Measurements from ENCODE around the gene ANGPT4. TPM values are rescaled to one million over a fixed set of nuclear protein-coding genes. Genes with fewer than 3 reads are reported as not detected.

The ANGPT4 gene
- polyA plus RNA-seq, 4 donors, result 0.01 to 0.70 TPM; not detected in 2

DNA sequence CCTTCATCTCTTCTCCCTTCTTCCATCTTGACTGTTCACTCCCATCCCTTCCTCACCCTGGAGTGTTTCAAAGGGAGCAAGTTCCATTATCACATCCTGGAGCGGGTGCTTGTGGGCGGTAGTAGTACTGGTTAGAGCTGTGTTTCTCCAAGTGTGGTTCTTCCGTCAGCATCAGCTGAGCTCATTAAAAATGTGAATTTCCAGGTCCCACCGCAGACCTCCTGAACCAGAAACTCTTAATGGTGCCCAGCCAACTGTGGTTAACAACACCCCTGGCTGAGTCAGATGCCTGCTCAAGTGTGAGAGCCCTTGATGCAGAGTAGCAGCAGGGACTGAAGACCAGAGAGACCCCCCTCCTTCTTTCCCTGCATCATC is 24.4 kb downstream of the ANGPT4 start:
- Histone ChIP-seq H3K27me3 (ENCODE audit: control insufficient read depth in 3 of 3, insufficient read depth in 3 of 3, low read length in 3 of 3) (peaks cover 0 to 8% (median 0%) of the 10 kb centered on the region in 3 donors), H3K4me3 (ENCODE audit: low read depth in 1 of 3, low read length in 3 of 3) (no peak overlapping the region), H3K27ac (ENCODE audit: low read depth in 1 of 3, low read length in 2 of 3) (no peak overlapping the region), H3K4me1 (ENCODE audit: control insufficient read depth in 3 of 3, insufficient read depth in 2 of 3, low read depth in 1 of 3, low read length in 2 of 3) (no peaks in the 10 kb centered on the region), H3K9me3 (ENCODE audit: control insufficient read depth in 2 of 2, insufficient read depth in 1 of 2, low read depth in 1 of 2, low read length in 1 of 2) (peaks cover 0 to 2% of the 10 kb centered on the region in 2 donors), H3K36me3 (ENCODE audit: control insufficient read depth in 3 of 3, insufficient read depth in 2 of 3, low read depth in 1 of 3, low read length in 3 of 3) (no peaks in the 10 kb centered on the region)
- DNase-seq (no peak), FAIRE-seq (no peak)
- WGBS, 3 donors, result 79 to 88% (median 83%) methylated on average over 4 of the region's 4 CpGs

DNA sequence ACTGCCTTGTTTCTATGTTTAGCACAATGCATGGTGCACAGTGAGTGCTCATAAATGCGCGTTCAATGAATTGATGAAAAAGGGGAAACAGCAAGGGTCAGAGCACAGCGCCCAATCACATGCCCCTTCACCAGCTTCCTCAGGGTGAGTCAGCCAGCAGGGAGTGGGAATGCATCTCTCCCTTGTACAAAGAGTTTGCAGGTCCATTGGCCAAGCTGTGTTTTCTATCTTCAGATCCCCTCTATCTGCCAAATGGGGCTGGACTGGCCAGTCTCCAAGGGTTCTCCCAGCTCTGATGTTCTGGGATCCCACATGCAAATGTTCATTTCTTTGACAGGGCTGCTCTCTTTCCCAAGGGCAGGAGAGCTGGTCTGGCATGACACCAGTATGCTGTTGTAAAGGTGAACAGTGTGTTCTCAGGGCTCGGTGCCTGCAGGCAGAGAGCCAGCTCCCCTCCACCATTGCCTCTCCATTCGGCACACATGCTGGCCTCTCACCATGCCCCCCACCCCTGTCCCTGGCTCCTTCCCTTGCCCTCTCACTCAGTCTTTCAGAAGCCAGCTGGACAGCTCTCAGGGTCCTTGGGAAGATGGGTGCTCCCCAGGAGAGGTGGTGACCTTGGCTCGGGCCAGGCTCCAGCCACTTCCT is 25.0 kb downstream of the ANGPT4 start:
- no peaks in the 10 kb centered on the region for H3K36me3 ChIP-seq (ENCODE audit: control insufficient read depth in 3 of 3, insufficient read depth in 2 of 3, low read depth in 1 of 3, low read length in 3 of 3)
- no peaks in the 10 kb centered on the region for H3K9me3 ChIP-seq (ENCODE audit: control insufficient read depth in 2 of 2, insufficient read depth in 1 of 2, low read depth in 1 of 2, low read length in 1 of 2)
- DNase-seq, result no peak
- WGBS, 3 donors, result 63 to 66% (median 65%) methylated on average over 6 of the region's 6 CpGs
- no peaks in the 10 kb centered on the region for H3K4me1 ChIP-seq (ENCODE audit: control insufficient read depth in 3 of 3, insufficient read depth in 2 of 3, low read depth in 1 of 3, low read length in 2 of 3)
- peaks cover 0 to 8% (median 0%) of the 10 kb centered on the region in 3 donors for H3K27me3 ChIP-seq (ENCODE audit: control insufficient read depth in 3 of 3, insufficient read depth in 3 of 3, low read length in 3 of 3)
- no peak for FAIRE-seq
- no peak overlapping the region for H3K4me3 ChIP-seq (ENCODE audit: low read depth in 1 of 3, low read length in 3 of 3)
- H3K27ac ChIP-seq (ENCODE audit: low read depth in 1 of 3, low read length in 2 of 3), result no peak overlapping the region

DNA sequence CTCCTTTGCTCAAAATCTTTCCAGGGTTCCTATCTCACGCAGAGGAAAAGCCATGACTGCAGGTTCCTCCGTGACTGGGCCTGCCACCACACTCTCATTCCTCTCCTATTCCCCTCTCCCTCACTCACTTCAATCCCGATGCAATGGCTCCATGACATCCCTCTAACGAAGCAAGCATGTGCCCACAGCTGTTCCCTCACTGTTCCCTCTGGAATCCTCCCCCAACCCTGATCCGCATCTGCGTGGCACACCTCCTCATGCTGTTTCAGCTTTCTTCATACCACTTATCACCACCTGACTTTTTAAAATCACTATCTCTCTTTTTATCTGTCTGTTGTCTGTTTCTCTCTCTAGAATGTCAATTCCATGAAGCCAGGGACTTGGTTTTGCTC is 25.5 kb downstream of the ANGPT4 start:
- Histone ChIP-seq H3K27ac (ENCODE audit: low read depth in 1 of 3, low read length in 2 of 3) (no peak overlapping the region), H3K4me3 (ENCODE audit: low read depth in 1 of 3, low read length in 3 of 3) (no peak overlapping the region), H3K27me3 (ENCODE audit: control insufficient read depth in 3 of 3, insufficient read depth in 3 of 3, low read length in 3 of 3) (peaks cover 0 to 8% (median 0%) of the 10 kb centered on the region in 3 donors), H3K4me1 (ENCODE audit: control insufficient read depth in 3 of 3, insufficient read depth in 2 of 3, low read depth in 1 of 3, low read length in 2 of 3) (no peaks in the 10 kb centered on the region), H3K9me3 (ENCODE audit: control insufficient read depth in 2 of 2, insufficient read depth in 1 of 2, low read depth in 1 of 2, low read length in 1 of 2) (no peaks in the 10 kb centered on the region), H3K36me3 (ENCODE audit: control insufficient read depth in 3 of 3, insufficient read depth in 2 of 3, low read depth in 1 of 3, low read length in 3 of 3) (no peaks in the 10 kb centered on the region)
- FAIRE-seq, result no peak
- DNase-seq, result no peak
- WGBS, 3 donors, result 77 to 80% (median 78%) methylated on average over 6 of the region's 6 CpGs

DNA sequence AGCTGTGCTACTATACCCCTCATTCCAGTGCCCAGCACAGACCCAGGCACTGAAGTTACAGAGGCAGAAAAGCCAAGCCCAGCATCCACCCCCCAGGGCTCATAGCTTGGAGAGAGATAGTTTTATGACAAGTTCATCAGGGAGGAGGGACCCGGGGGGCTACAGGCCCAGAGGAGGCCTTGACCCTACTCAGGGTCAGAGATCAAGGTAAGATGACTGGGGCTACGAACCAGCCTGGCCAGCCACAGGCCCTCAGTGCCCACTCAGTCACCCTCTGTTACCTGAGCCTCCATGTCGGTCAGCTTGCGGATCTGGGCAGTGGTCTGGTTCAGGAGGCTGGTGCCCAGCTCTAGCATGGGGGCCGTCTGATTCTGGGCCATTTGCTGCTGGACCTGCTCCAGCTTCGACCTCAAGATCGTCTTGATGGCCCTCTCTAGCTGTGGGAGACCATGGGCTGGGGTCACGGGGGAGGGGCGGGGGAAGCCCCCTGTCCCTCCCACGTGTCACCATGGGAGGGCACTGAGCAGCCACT is 26.1 kb downstream of the ANGPT4 start:
- H3K4me1 ChIP-seq (ENCODE audit: control insufficient read depth in 3 of 3, insufficient read depth in 2 of 3, low read depth in 1 of 3, low read length in 2 of 3), result no peaks in the 10 kb centered on the region
- WGBS, 3 donors, result 66 to 75% (median 74%) methylated on average over 10 of the region's 10 CpGs
- H3K9me3 ChIP-seq (ENCODE audit: control insufficient read depth in 2 of 2, insufficient read depth in 1 of 2, low read depth in 1 of 2, low read length in 1 of 2), result no peaks in the 10 kb centered on the region
- H3K4me3 ChIP-seq (ENCODE audit: low read depth in 1 of 3, low read length in 3 of 3), result no peak overlapping the region
- no peak overlapping the region for H3K27ac ChIP-seq (ENCODE audit: low read depth in 1 of 3, low read length in 2 of 3)
- H3K36me3 ChIP-seq (ENCODE audit: control insufficient read depth in 3 of 3, insufficient read depth in 2 of 3, low read depth in 1 of 3, low read length in 3 of 3), result no peaks in the 10 kb centered on the region
- peaks cover 0 to 8% (median 0%) of the 10 kb centered on the region in 3 donors for H3K27me3 ChIP-seq (ENCODE audit: control insufficient read depth in 3 of 3, insufficient read depth in 3 of 3, low read length in 3 of 3)
- DNase-seq, result no peak
- FAIRE-seq, result no peak

DNA sequence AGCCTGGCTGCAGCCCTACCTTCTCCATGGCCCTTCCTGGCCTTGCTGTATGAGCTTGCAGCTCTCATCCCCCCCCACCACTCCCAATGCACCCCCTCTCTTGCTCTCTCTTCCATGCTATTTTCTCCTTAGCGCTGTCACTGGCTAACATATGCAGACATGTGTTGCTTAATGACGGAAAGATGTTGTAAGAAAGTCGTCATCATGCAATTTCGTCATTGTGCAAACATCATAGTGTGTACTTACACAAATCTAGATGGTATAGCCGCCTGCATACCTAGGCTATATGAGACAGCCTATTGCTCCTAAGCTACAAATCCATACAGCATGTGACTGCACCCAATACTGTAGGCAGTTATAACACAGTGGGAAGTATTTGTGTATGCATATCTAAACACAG is 27.0 kb downstream of the ANGPT4 start:
- Histone ChIP-seq H3K36me3 (ENCODE audit: control insufficient read depth in 3 of 3, insufficient read depth in 2 of 3, low read depth in 1 of 3, low read length in 3 of 3) (no peaks in the 10 kb centered on the region), H3K4me1 (ENCODE audit: control insufficient read depth in 3 of 3, insufficient read depth in 2 of 3, low read depth in 1 of 3, low read length in 2 of 3) (no peaks in the 10 kb centered on the region), H3K9me3 (ENCODE audit: control insufficient read depth in 2 of 2, insufficient read depth in 1 of 2, low read depth in 1 of 2, low read length in 1 of 2) (no peaks in the 10 kb centered on the region), H3K27ac (ENCODE audit: low read depth in 1 of 3, low read length in 2 of 3) (no peak overlapping the region), H3K27me3 (ENCODE audit: control insufficient read depth in 3 of 3, insufficient read depth in 3 of 3, low read length in 3 of 3) (peaks cover 0 to 11% (median 3%) of the 10 kb centered on the region in 3 donors), H3K4me3 (ENCODE audit: low read depth in 1 of 3, low read length in 3 of 3) (no peak overlapping the region)
- FAIRE-seq, result no peak
- WGBS, 3 donors, result 82 to 86% (median 86%) methylated on average over 5 of the region's 5 CpGs
- no peak for DNase-seq

DNA sequence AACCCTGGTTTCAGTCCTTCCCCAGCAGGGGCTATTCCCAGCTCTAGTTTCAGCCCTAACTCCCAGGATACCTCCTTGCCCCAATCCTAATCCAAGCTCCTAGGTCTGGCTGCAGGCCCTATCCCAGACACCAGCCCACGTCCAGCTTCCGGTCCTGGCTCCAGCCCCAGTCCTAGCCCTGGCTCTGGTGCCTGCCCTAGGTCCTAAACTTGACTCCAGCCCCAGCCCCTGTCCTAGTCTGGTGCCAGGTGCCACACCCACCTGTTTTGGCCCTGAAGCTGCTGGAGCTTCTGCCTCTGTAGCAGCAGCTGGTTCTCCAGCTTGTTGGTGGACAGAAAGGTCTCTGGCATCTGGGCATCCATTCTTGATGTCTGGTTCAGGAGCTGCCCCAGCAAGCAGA is 28.1 kb downstream of the ANGPT4 start:
- WGBS, 3 donors, result 65 to 87% (median 85%) methylated on average over 2 of the region's 2 CpGs
- Histone ChIP-seq H3K36me3 (ENCODE audit: control insufficient read depth in 3 of 3, insufficient read depth in 2 of 3, low read depth in 1 of 3, low read length in 3 of 3) (no peaks in the 10 kb centered on the region), H3K9me3 (ENCODE audit: control insufficient read depth in 2 of 2, insufficient read depth in 1 of 2, low read depth in 1 of 2, low read length in 1 of 2) (no peaks in the 10 kb centered on the region), H3K4me3 (ENCODE audit: low read depth in 1 of 3, low read length in 3 of 3) (no peak overlapping the region), H3K27ac (ENCODE audit: low read depth in 1 of 3, low read length in 2 of 3) (no peak overlapping the region), H3K27me3 (ENCODE audit: control insufficient read depth in 3 of 3, insufficient read depth in 3 of 3, low read length in 3 of 3) (peaks cover 0 to 11% (median 8%) of the 10 kb centered on the region in 3 donors), H3K4me1 (ENCODE audit: control insufficient read depth in 3 of 3, insufficient read depth in 2 of 3, low read depth in 1 of 3, low read length in 2 of 3) (no peaks in the 10 kb centered on the region)
- DNase-seq, result no peak
- no peak for FAIRE-seq

DNA sequence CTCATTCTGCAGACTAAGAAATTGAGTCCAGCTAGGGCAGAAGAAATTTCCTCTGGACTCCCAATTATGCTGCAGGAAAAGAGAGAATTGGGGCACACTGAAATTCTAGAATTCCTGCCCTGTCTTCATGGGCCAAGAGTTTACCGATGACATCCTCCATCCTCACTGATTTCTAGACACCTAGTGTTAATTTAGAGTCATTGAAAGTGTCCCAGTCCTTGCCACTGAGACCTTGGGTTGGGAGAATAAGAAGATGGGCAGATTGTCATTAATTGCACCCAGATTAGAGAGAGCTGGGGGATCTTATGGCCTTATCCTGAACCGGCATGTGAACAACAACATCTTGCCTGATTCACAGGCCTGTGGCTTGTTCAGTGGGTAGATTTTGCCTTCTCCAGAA is 29.0 kb downstream of the ANGPT4 start:
- WGBS, 3 donors, result 88 to 92% (median 90%) methylated on average over 2 of the region's 2 CpGs
- Histone ChIP-seq H3K9me3 (ENCODE audit: control insufficient read depth in 2 of 2, insufficient read depth in 1 of 2, low read depth in 1 of 2, low read length in 1 of 2) (no peaks in the 10 kb centered on the region), H3K36me3 (ENCODE audit: control insufficient read depth in 3 of 3, insufficient read depth in 2 of 3, low read depth in 1 of 3, low read length in 3 of 3) (no peaks in the 10 kb centered on the region), H3K4me3 (ENCODE audit: low read depth in 1 of 3, low read length in 3 of 3) (no peak overlapping the region), H3K27ac (ENCODE audit: low read depth in 1 of 3, low read length in 2 of 3) (no peak overlapping the region), H3K27me3 (ENCODE audit: control insufficient read depth in 3 of 3, insufficient read depth in 3 of 3, low read length in 3 of 3) (peaks cover 0 to 11% (median 8%) of the 10 kb centered on the region in 3 donors), H3K4me1 (ENCODE audit: control insufficient read depth in 3 of 3, insufficient read depth in 2 of 3, low read depth in 1 of 3, low read length in 2 of 3) (no peaks in the 10 kb centered on the region)
- DNase-seq, result no peak
- no peak for FAIRE-seq

DNA sequence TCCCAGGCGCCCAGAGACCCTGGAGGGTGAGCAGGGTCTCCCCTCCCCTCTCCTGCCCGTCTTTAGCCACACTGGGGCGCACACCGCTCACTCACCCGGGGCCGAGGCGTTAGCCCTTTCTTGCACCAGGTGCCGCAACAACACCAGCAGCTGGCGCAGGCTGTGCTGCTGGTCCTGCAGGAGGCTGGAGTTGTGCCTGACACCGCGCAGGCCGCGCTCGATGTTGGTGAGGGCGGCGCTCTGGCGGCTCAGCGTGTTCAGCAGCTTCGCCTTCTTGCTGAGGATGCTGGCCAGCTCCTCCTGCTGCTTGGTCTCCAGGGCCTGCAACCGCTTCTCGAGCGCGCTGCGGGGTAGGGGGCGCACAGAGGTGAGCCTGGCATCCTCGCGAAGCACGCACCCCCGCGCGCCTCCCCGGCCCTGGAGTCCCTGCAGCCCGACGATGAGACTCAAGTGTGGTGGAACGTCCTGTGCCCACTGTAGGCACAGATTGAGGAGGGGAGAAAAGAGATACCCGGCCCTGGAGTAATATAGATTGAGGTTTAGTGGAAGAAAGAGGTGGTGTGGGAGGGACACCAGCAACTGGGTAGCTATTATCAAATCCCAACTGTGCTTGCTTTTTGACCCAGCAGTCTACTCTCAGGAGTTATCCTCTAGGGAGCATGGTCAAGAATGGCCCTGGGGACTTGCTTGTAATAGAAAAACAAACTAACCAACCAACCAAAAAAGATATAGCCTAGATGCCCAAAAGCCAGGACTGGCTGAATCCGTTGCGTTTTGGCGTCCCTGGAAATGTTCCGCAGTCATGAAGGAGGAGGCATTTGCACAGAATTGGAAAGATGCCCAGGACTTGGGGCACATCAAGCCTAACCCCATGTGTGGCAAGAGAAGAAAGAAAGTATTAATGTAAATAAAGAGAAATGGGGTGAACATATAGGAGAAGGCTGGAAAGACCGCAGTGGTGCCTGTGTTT is 30.9 kb downstream of the ANGPT4 start:
- peak; percentile 42 to 46 for DNase-seq
- no peaks in the 10 kb centered on the region for H3K9me3 ChIP-seq (ENCODE audit: control insufficient read depth in 2 of 2, insufficient read depth in 1 of 2, low read depth in 1 of 2, low read length in 1 of 2)
- 13 to 17% (median 14%) methylated on average over 40 to 41 of the region's 41 CpGs for WGBS, 3 donors
- no peak overlapping the region for H3K4me3 ChIP-seq (ENCODE audit: low read depth in 1 of 3, low read length in 3 of 3)
- H3K36me3 ChIP-seq (ENCODE audit: control insufficient read depth in 3 of 3, insufficient read depth in 2 of 3, low read depth in 1 of 3, low read length in 3 of 3), result no peaks in the 10 kb centered on the region
- H3K27me3 ChIP-seq (ENCODE audit: control insufficient read depth in 3 of 3, insufficient read depth in 3 of 3, low read length in 3 of 3), result peaks cover 0 to 8% (median 7%) of the 10 kb centered on the region in 3 donors
- no peak overlapping the region for H3K27ac ChIP-seq (ENCODE audit: low read depth in 1 of 3, low read length in 2 of 3)
- H3K4me1 ChIP-seq (ENCODE audit: control insufficient read depth in 3 of 3, insufficient read depth in 2 of 3, low read depth in 1 of 3, low read length in 2 of 3), result no peaks in the 10 kb centered on the region
- FAIRE-seq, result no peak
